Naive thymus-derived CD8-positive, alpha-beta T cell (primary cell): ENCODE data around the gene BTF3. TPM values are rescaled to one million over a fixed set of nuclear protein-coding genes. Genes with fewer than 3 reads are reported as not detected.

Source experiments
- polyA plus RNA-seq, 3 donors: library from polyadenylated mRNA; unstranded; fragments of 300-500 nt; fragmentation: Illumina TruSeq; gene quantifications; one replicate each; pipeline ENCODE4 v1.2.3, GENCODE V29; 2021
- total RNA-seq, 8 experiments: library from RNA in 2 of 8; stranded (reverse) in 2 of 8; gene quantifications; one replicate each; pipeline ENCODE4 v1.2.3 and lab custom pipeline; 2021 to 2026

BTF3 gene
- total and polyA plus RNA-seq, 5 experiments from 2014 or later = 697 to 913 (median 812) TPM

Other genes with a start within 250 kb of the BTF3 start
- not detected for gene FOXD1, start 49.7 kb upstream of the BTF3 start, total RNA-seq
- gene FOXD1, start 49.7 kb upstream of the BTF3 start, polyA plus RNA-seq = not detected
- gene ANKRA2, start 67.2 kb downstream of the BTF3 start, total RNA-seq = 10 to 100 TPM; 57.8 to 64.2 TPM
- gene ANKRA2, start 67.2 kb downstream of the BTF3 start, polyA plus RNA-seq = 10 to 100 TPM; 20.9 to 22.8 (median 21.8) TPM
- 10 to 100 TPM; 28.1 to 32.9 TPM for gene UTP15, start 67.3 kb downstream of the BTF3 start, total RNA-seq
- 1 to 10 TPM; 5.3 to 9.8 (median 7.9) TPM for gene UTP15, start 67.3 kb downstream of the BTF3 start, polyA plus RNA-seq
- gene ARHGEF28, start 127.8 kb downstream of the BTF3 start, total RNA-seq = under 1 TPM in 1 of 2 experiments, not detected in 1; 0.52 TPM
- not detected for gene ARHGEF28, start 127.8 kb downstream of the BTF3 start, polyA plus RNA-seq